HG02588 (cell line): Measurements from ENCODE around the gene NPFF.

Source experiments
- ATAC-seq: cut with Tn5 transposase; IDR thresholded peaks from one replicate; pipeline ENCODE4 v1.9.1; 2021; ENCODE audit warnings: mild to moderate bottlenecking, moderate library complexity; ENCODE audit not compliant: unreplicated experiment

Gene NPFF

DNA sequence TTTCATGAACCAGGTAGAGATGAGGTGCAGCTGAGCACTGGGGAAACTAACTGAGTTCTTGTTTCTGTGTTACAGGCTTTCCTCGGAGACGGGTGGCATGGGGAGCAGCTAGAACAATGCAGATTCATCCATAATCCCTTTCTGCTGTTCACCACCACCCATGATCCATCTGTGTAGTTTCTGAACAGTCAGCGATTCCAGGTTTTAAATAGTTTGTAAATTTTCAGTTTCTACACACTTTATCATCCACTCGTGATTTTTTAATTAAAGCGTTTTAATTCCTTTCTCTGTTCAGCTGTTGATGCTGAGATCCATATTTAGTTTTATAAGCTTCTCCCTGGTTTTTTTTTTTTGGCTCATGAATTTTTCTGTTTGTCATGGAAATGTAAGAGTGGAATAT is 28.0 kb downstream of the NPFF start:
- ATAC-seq, result no peak

- ATAC-seq, result no peak
These were observed 28.4 kb downstream of the NPFF start for GRCh38 chr12:53478865-53479264.

DNA sequence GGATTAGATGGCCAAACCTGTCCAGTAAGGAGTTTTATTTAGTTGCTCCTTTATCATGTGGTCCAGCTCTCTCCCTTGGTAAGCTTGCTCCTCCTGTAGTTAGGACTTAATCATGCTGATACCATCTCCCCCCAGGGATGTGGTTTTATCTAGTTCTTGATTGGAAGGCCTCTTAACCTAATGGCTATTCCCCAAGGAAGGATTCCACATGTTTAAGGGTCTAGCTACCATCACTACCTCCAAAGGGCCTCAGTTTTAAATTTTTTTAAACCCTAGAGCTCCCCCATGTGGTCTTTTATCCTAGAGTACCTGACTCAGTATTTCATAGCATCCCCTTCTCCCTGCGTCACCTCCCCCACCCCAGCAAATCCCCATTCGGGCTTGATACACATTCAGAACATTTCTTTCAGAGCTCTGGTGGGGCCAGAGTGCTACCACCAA is 30.5 kb downstream of the NPFF start:
- no peak for ATAC-seq

DNA sequence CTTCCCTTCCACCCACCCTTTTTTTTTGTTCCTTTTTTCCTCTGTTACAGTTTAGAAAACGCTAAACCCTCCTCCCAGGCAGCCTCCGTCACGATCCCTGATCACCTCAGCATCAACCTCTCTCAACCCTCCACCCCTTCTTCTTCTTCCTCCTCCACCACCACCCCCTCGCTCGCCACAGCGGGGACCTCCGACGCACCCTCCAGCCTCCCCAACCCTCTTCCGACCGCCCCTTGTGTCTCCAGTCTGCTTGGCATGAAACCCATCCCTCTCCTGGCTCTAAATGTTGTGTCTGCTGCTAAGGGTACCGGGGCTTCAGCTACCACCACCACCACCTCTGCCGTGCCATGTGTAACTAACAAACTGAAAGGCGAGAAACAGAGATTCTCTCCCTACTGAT is 32.5 kb downstream of the NPFF start:
- no peak for ATAC-seq

DNA sequence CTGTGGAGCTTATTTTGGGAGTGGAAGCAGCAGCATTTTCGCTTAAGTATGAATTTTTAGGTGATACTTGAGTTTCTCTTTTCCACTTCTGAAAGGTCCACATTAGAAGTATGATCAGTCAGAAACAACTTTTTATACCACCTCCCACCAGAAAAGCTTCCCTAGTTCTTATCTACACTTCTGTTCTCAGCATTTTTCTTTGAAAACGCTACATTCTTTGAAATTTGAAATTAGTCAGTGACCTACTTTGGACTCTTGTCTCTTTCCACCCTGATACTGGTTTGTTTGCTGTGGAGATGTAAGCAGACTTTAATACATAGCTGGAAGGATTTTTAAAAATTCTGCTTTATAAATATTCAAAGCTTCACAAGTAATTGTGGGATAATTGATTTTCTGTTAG is 33.2 kb downstream of the NPFF start:
- no peak for ATAC-seq

DNA sequence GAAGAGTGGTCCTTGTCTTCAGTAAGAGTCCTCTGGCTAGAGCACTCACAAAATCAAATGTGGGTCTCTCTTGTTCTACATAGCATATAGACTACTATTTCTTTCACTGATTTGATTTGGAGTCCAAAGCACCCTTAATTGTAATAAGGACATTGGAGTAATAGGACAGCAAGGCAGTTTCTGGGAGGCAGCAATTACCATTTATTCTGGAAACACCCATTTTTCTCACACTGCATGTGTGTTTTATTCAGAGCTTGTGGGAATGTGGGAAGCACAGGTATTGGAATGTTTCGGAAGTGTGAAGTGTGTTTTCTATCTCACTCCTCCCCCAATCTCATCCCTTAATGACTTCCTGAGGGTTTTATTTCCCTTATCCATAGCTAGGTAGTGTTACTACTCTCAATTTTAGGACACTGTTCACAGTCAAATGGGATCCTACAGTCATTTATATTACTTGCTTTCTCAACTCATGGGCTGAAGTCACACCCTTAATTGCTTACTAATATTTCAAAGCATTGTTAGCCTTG is 35.2 kb downstream of the NPFF start:
- ATAC-seq, result no peak

- no peak for ATAC-seq
These were observed 39.0 kb downstream of the NPFF start for GRCh38 chr12:53468282-53468681.

DNA sequence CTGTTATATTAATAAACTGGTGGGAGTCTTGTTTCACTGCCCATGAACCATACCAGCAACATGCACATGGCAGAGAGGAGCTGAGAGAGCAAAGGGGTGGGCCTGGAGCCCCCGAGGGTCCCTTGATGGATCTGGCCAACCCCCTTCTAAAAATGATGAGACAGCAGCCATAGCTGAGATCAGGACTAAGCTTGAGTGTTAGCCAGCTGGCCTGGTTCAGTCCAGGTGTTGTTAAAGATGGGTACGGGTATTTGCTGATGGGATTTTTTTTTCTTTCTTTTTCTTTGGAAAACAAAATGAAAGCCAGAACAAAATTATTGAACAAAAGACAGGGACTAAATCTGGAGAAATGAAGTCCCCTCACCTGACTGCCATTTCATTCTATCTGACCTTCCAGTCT is 39.4 kb downstream of the NPFF start:
- ATAC-seq, result no peak

GRCh38 chr12:53467082-53467481 is 40.2 kb downstream of the NPFF start:
- ATAC-seq, result no peak

GRCh38 chr12:53466640-53467039 is 40.6 kb downstream of the NPFF start:
- ATAC-seq, result no peak

DNA sequence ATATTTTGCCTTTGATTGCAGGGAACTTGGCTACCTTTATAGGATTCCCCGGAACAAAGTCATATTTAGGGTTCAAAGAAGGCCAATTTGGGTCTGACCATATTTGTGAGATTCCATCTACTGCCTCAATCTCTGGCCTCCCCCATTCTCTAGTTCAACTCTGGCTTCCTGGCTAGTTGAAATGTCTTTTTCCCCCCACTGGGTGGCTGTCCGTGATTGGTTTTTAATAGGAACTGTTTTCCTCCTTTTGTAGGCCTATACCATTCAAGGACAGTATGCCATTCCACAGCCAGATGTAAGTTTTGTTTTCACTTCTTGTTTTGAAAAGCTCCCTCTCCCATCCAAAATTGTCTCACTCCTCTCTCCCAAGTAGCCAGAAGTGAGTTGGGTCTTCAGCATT is 41.6 kb downstream of the NPFF start:
- no peak for ATAC-seq

DNA sequence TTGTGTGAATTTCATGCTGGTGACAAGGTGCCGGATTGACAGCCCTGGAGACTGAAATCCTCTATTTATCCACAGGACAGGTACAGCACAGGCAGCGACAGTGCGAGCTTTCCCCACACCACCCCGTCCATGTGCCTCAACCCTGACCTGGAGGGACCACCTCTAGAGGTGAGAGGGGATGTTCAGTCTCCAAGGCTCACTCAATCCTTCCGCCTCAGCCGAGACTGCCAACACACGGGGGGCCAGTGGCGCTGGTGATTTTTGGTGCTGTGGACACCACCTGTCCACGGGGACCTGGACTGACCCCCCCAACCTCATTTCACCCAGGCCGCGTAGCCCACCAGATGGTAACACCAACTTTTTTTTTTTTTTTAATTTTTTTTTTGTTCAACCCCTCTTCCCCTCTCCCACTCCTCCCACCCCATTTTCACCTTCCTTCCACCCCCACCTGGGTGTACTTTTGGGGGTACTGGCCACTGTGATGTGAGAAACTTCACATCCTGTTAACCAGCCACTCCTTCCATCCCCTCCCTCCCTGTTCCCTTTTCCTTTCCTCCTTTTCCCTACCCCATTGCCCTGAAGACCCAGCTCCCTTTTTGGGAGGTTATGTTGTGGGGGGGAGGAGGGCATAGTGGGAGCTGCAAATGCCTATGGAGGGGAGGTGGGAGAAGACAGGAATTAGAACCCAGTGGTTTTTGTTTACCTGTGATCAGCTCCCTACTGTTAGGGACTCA is 42.4 kb downstream of the NPFF start:
- no peak for ATAC-seq

DNA sequence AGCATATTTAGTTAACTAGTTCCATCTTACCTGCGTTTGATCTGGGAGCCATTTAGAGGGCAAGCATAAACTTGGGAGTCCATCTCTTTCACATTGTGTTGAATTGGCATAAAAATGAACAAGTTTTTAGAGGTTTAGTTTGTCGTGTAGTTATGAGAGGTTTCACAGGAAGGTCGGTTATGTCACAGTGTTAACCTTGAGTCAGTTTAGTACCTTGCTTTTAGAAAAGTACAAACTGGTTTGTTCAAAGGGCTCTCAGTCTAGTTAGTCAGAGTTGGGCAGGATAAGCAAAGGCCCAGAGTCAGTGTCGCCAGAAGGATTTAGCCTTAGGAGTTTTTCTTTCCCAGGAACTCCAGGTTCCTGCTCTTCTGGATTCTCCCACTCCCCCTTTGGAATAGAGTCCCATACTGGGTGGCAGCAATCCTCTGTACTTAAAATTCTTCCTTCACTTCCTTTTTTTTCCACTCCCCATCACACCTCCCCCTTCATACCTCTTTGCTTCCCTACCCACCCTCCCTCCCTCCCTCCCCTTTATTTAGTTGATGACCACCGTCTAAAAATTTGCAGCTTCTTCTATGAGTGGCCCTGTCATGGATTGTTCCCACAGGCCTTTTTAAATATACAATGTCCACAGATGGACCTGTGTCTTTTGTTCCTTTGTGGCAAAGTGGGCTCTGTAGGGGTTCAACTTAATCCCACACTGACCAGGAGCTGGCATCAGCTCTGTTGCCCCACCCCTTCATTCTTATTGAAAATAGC is 43.3 kb downstream of the NPFF start:
- ATAC-seq, result no peak

GRCh38 chr12:53462935-53463334 is 44.3 kb downstream of the NPFF start:
- no peak for ATAC-seq

DNA sequence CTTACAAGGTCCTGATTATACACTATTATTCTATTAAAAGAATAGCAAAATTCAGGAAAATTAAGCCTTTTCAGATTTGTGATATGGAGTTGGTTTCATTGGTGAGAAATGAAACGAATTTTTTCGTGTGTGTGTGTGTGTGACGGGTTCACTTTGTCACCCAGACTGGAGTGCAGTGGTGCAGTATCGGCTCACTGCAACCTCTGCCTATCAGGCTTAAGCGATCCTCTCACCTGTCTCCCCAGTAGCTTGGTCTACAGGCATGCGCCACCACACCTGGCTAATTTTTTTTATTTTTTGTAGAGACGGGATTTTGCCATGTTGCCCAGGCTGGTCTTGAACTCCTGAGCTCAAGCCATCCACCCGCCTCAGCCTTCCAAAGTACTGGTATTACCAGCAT is 45.7 kb downstream of the NPFF start:
- no peak for ATAC-seq

GRCh38 chr12:53461059-53461458 is 46.2 kb downstream of the NPFF start:
- no peak for ATAC-seq

- no peak for ATAC-seq
These were observed 48.2 kb downstream of the NPFF start for GRCh38 chr12:53459097-53459496.
